Activated T-cell treated with anti-CD3 and anti-CD28 coated beads for 4 hours (primary cell): Measurements from ENCODE around the gene POLR3E.
"Not testable (repeated sequence)": the region's sequence is repeated elsewhere in the genome, so short reads cannot be mapped to it uniquely, and the experiment has no call there.

Experiments used
- DNase-seq: peaks from one replicate; pipeline ENCODE4 v3.0.0-alpha.2; 2020

POLR3E gene

GRCh38 chr16:22337045-22337444 is 39.8 kb downstream of the POLR3E start:
- DNase-seq: no peak

GRCh38 chr16:22337849-22338635 is 40.8 kb downstream of the POLR3E start:
- DNase-seq: no peak

- DNase-seq: no peak
Observed at GRCh38 chr16:22340945-22341344, 43.7 kb downstream of the POLR3E start.

- no peak for DNase-seq
Observed at GRCh38 chr16:22342082-22342481, 44.9 kb downstream of the POLR3E start.

- DNase-seq: no peak
Observed at GRCh38 chr16:22346483-22346882, 49.3 kb downstream of the POLR3E start.

GRCh38 chr16:22347100-22347820 is 50.1 kb downstream of the POLR3E start:
- DNase-seq: no peak

GRCh38 chr16:22348291-22348690 is 51.1 kb downstream of the POLR3E start:
- DNase-seq: no peak

GRCh38 chr16:22351017-22351416 is 53.8 kb downstream of the POLR3E start:
- not testable (repeated sequence) for DNase-seq

- no peak for DNase-seq
Observed at GRCh38 chr16:22352140-22352539, 54.9 kb downstream of the POLR3E start.

- DNase-seq: no peak
Observed at GRCh38 chr16:22352723-22353122, 55.5 kb downstream of the POLR3E start.

- no peak for DNase-seq
Observed at GRCh38 chr16:22353191-22353919, 56.1 kb downstream of the POLR3E start.

- DNase-seq: no peak
Observed at GRCh38 chr16:22353933-22354541, 56.8 kb downstream of the POLR3E start.

GRCh38 chr16:22355487-22355908 is 58.3 kb downstream of the POLR3E start:
- no peak for DNase-seq

GRCh38 chr16:22356930-22357634 is 59.9 kb downstream of the POLR3E start:
- no peak for DNase-seq

- DNase-seq: no peak
Observed at GRCh38 chr16:22357635-22357971, 60.4 kb downstream of the POLR3E start.

- DNase-seq: no peak
Observed at GRCh38 chr16:22358000-22358399, 60.8 kb downstream of the POLR3E start.

GRCh38 chr16:22359679-22360078 is 62.5 kb downstream of the POLR3E start:
- no peak for DNase-seq

GRCh38 chr16:22360963-22361659 is 63.9 kb downstream of the POLR3E start:
- DNase-seq: no peak

GRCh38 chr16:22364241-22364640 is 67.0 kb downstream of the POLR3E start:
- DNase-seq: no peak

- DNase-seq: no peak
Observed at GRCh38 chr16:22366371-22366770, 69.2 kb downstream of the POLR3E start.

- no peak for DNase-seq
Observed at GRCh38 chr16:22366889-22367288, 69.7 kb downstream of the POLR3E start.
